Measurements from ENCODE around the gene GALNT7. TPM values are rescaled to one million over a fixed set of nuclear protein-coding genes. Genes with fewer than 3 reads are reported as not detected.
"Not testable (repeated sequence)": the region's sequence is repeated elsewhere in the genome, so short reads cannot be mapped to it uniquely, and the experiment has no call there.

The GALNT7 gene, protein sequence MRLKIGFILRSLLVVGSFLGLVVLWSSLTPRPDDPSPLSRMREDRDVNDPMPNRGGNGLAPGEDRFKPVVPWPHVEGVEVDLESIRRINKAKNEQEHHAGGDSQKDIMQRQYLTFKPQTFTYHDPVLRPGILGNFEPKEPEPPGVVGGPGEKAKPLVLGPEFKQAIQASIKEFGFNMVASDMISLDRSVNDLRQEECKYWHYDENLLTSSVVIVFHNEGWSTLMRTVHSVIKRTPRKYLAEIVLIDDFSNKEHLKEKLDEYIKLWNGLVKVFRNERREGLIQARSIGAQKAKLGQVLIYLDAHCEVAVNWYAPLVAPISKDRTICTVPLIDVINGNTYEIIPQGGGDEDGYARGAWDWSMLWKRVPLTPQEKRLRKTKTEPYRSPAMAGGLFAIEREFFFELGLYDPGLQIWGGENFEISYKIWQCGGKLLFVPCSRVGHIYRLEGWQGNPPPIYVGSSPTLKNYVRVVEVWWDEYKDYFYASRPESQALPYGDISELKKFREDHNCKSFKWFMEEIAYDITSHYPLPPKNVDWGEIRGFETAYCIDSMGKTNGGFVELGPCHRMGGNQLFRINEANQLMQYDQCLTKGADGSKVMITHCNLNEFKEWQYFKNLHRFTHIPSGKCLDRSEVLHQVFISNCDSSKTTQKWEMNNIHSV
- 10 to 100 TPM in 1 of 2 experiments, 1 to 10 TPM in 1; 8.5 to 11.1 TPM for total RNA-seq

DNA sequence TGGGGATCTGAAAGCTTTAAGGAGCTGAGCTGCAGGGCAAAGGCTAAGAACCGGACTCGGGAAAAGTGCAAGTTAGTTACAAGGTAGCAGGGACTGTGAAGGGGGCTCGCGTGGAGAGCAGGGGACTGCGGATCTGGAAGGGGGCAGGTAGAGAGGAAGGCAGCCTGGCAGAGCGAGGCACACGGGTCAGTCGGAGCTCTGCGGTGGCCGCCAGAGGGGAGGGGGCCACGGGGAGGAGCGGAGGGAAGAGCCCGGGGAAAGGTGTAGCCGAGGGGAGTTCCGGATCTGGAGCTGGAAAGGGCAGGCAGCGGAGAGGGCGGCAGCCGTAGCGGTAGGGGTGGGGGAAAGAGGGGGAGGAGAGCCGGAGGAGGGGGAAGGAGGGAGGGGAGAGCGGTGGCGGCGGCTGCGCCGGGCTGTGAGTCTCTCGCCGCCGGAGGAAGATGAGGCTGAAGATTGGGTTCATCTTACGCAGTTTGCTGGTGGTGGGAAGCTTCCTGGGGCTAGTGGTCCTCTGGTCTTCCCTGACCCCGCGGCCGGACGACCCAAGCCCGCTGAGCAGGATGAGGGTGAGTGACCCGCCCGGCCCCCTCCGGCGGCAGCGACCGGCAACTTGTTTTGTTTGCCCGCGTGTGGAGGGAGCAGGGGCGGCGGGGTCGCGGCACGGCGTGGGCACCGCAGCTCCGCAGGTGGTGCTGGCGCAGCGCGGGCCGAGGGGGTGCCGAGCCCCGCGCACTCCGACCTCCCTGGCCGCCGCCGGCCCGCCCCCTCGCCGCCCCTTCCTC is at the start of gene GALNT7:
TSS of gene GALNT7 (plus strand) at position 416 of the 782 bp plus-strand sequence. CDS start at position 441, 25 bp downstream.
- Mint-ChIP-seq H3K4me3 (peak within 1 kb of the TSS; percentile 94), H3K36me3 (ENCODE audit: low read depth) (peaks cover 2% of the 10 kb centered on the region), H3K9me3 (no peaks in the 10 kb centered on the region), H3K27me3 (ENCODE audit: low read depth) (no peaks in the 10 kb centered on the region), H3K4me1 (ENCODE audit: low read depth) (peaks cover 38% of the 10 kb centered on the region), H3K27ac (peak within 1 kb of the TSS; percentile 83)
- peak; percentile 70 for DNase-seq
- CTCF ChIA-PET: interaction anchor here (1.1 to 1.5 kb wide), 7 partner anchors 8 to 155 kb away, joined by 3 to 11 read pairs (median 3); no protein-coding TSS in a partner anchor
- intact Hi-C loops (cut with micrococcal nuclease): loop anchor here (1.0 to 5.0 kb wide), 6 partner anchors 9 to 1114 kb away; partner anchors contain the start of genes CEP44, FBXO8, HMGB2 and SAP30

DNA sequence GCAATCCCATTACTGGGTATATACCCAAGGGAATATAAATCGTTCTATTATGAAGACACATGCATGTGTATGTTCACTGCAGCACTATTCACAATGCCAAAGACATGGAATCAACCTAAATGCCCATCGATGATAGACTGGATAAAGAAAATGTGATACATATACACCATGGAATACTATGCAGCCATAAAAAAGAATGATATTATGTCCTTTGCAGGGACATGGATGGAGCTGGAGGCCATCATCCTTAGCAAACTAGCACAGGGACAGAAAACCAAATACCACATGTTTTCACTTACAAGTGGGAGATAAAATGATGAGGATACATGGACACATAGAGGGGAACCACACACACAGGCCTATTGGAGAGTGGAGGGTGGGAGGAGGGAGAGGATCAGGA is 49.8 kb upstream of the GALNT7 start:
- H3K4me3 Mint-ChIP-seq; DNase-seq; H3K27me3 Mint-ChIP-seq (ENCODE audit: low read depth); H3K27ac Mint-ChIP-seq; H3K36me3 Mint-ChIP-seq (ENCODE audit: low read depth); CTCF ChIA-PET; intact Hi-C loops (cut with micrococcal nuclease); H3K9me3 Mint-ChIP-seq: not testable (repeated sequence)
- peaks cover 11% of the 10 kb centered on the region for H3K4me1 Mint-ChIP-seq (ENCODE audit: low read depth)

DNA sequence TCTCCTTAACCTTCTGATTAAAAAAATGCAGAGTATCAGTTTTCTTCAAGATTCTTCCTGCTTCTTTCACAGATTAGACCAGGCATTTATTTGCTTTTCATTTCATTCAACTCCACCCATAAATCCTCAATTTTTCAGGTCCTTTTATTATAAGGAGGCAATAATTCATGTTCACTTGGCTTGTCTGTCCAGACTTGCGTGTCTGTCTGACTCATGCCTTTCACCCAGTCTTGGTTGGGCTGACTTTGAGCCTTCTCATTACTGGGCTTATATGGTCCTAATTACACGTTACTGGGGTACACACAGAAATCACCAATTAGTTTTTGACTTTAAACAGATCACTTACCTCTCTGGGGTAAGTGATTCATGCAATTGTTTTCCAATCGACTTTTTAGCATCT is 48.8 kb upstream of the GALNT7 start:
- Mint-ChIP-seq H3K27me3 (ENCODE audit: low read depth) (no peaks in the 10 kb centered on the region), H3K4me1 (ENCODE audit: low read depth) (peaks cover 11% of the 10 kb centered on the region), H3K27ac (no peak overlapping the region), H3K36me3 (ENCODE audit: low read depth) (no peaks in the 10 kb centered on the region), H3K4me3 (no peak overlapping the region), H3K9me3 (peaks cover 2% of the 10 kb centered on the region)
- no peak for DNase-seq
- intact Hi-C loops (cut with micrococcal nuclease): no loop called here
- CTCF ChIA-PET: no interaction called here

DNA sequence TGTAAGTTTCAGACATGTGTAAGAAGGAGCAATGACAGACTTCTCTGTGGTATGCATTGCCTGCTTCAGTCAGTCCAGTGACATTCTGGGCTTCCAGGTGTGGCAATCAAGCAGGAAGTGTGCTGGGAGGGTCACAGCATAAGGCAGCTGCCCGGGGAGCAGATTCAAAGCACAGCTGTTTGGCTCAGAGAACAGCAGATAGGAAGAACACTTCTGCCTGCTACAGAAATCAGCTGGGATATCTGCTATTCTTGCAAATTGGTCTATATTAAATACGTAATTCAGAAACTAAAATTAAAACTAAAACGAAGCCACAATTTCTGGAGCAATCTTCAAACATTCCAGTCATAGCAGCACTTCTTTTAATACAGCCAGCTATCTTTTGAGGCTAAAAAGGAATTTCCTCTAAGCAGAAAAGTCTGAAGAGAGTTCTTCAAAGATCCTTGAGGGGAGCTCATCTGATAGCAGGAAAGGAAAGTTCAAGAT is 47.5 kb upstream of the GALNT7 start:
- peaks cover 11% of the 10 kb centered on the region for H3K4me1 Mint-ChIP-seq (ENCODE audit: low read depth)
- H3K27ac Mint-ChIP-seq: no peak overlapping the region
- H3K36me3 Mint-ChIP-seq (ENCODE audit: low read depth): no peaks in the 10 kb centered on the region
- H3K27me3 Mint-ChIP-seq (ENCODE audit: low read depth): no peaks in the 10 kb centered on the region
- peaks cover 2% of the 10 kb centered on the region for H3K9me3 Mint-ChIP-seq
- peak; percentile 18 for DNase-seq
- intact Hi-C loops (cut with micrococcal nuclease): no loop called here
- H3K4me3 Mint-ChIP-seq: no peak overlapping the region
- CTCF ChIA-PET: interaction anchor here (0.6 kb wide), 2 partner anchors 46 to 47 kb away, joined by 3 to 5 read pairs; no protein-coding TSS in a partner anchor

DNA sequence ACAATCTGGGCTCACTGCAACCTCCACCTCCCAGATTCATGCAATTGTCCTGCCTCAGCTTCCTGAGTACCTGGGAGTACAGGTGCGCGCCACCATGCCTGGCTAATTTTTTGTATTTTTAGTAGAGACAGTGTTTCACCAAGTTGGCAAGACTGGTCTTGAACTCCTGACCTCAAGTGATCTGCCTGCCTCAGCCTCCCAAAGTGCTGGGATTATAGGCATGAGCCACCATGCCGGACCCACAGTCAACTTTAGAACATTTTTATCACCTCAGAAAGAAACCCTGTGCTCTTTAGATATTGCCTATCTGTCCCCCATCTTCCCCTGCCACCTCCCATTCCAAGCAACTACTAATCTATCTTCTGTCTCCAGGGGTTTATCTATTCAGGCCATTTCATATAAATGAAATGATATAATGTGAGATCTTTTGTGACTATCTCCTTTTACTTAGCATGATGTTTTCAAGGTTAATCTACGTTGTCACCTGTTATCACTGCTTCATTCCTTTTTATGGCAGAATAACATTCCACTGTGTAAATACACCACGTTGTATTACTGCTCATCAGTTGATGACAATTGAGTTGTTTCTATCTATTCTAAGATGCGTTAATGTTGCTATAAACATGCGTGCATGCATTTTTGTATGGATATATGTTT is 44.3 kb upstream of the GALNT7 start:
- intact Hi-C loops (cut with micrococcal nuclease): no loop called here
- H3K4me3 Mint-ChIP-seq: no peak overlapping the region
- no peaks in the 10 kb centered on the region for H3K27me3 Mint-ChIP-seq (ENCODE audit: low read depth)
- no peak for DNase-seq
- H3K36me3 Mint-ChIP-seq (ENCODE audit: low read depth): no peaks in the 10 kb centered on the region
- no peak overlapping the region for H3K27ac Mint-ChIP-seq
- H3K9me3 Mint-ChIP-seq: no peaks in the 10 kb centered on the region
- CTCF ChIA-PET: no interaction called here
- H3K4me1 Mint-ChIP-seq (ENCODE audit: low read depth): peaks cover 7% of the 10 kb centered on the region

DNA sequence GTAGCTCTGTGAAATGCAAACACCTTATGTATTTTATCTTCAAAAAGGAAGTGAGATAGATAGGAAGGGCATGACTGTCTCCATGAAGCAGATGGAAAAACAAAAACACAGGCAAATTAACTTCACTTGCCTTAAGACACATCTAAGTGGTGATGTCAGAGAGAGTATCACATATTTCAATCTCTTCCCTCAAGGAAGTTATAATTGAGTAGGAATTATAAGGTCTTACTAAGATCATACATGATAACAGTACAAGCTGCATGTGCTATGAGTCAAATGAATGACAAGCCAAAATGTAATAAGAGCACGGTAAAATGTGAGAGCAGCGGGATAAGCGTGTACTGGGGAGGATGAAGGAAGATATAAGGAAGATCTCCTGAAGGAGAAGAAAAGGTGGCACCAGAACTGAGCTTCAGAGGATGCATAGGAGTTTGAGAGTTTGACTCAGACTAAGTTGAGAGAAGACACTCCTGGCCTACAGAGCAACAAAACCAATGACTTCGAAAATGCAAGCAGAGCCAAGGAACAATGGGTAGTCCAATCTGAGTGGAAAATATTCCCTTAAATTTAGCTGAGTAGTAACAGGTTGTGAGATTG is 43.3 kb upstream of the GALNT7 start:
- DNase-seq: no peak
- H3K4me1 Mint-ChIP-seq (ENCODE audit: low read depth): peaks cover 7% of the 10 kb centered on the region
- no peaks in the 10 kb centered on the region for H3K9me3 Mint-ChIP-seq
- no peaks in the 10 kb centered on the region for H3K36me3 Mint-ChIP-seq (ENCODE audit: low read depth)
- CTCF ChIA-PET: interaction anchor here (0.6 kb wide), 1 partner anchor 16 kb away, joined by 3 read pairs; no protein-coding TSS in a partner anchor
- no peaks in the 10 kb centered on the region for H3K27me3 Mint-ChIP-seq (ENCODE audit: low read depth)
- H3K27ac Mint-ChIP-seq: no peak overlapping the region
- H3K4me3 Mint-ChIP-seq: no peak overlapping the region
- intact Hi-C loops (cut with micrococcal nuclease): no loop called here

DNA sequence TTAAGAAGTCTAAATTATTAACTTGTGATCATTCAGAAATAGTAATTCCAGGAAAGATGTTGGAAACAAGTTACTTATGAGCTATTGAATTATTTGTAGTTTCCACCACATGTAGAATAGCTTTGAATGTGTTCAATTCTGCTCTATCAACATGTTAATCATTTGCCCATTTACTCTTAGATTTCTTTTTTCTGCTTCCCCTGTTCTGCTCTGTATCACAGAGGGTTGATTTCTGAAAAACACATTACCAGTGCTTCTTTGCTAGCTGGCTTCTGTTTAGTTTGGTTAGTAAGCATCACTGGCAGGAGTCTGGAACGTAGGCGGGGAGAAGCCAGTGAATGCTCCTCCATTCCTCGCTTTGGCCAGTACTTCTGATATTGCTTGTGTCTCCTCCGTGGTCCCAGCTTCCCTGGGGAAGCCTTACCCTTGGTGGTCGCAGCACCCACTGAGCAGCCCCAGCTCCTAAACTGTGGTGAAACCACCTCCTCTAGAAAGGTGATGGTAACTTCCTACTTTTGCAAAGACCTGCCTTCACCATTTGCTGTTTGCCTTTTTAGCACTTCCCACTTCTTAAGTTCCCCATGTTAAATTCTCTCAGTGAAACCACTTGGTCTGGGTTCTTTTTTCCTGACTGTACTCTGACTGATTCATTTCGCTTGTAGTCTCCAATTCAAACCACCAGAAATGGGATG is 40.3 kb upstream of the GALNT7 start:
- Mint-ChIP-seq H3K27ac (no peak overlapping the region), H3K36me3 (ENCODE audit: low read depth) (no peaks in the 10 kb centered on the region), H3K4me3 (no peak overlapping the region), H3K9me3 (no peaks in the 10 kb centered on the region), H3K27me3 (ENCODE audit: low read depth) (peaks cover 3% of the 10 kb centered on the region), H3K4me1 (ENCODE audit: low read depth) (peaks cover under 1% of the 10 kb centered on the region)
- no peak for DNase-seq
- intact Hi-C loops (cut with micrococcal nuclease): no loop called here
- CTCF ChIA-PET: interaction anchor here (0.6 kb wide), 1 partner anchor 592 kb away, joined by 6 read pairs; no protein-coding TSS in a partner anchor

DNA sequence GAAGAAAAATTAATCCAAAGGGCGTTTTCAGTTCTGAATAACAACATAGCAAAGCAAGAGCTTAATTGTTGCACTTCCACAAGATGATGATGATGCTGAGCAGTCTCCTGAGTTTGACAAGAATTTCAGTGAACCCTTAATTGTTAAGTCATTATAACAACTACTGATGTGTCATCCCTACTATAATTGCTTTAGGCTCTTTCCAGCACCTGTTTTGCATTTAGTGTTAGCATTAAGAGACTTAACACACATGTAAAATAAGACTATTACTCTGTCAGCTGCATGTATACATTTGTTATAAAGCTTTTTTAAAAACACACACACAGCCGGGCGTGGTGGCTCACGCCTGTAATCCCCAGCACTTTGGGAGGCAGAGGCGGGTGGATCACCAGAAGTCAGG is 37.9 kb upstream of the GALNT7 start:
- no peak overlapping the region for H3K4me3 Mint-ChIP-seq
- peaks cover 5% of the 10 kb centered on the region for H3K27me3 Mint-ChIP-seq (ENCODE audit: low read depth)
- intact Hi-C loops (cut with micrococcal nuclease): no loop called here
- no peak overlapping the region for H3K27ac Mint-ChIP-seq
- peaks cover 2% of the 10 kb centered on the region for H3K4me1 Mint-ChIP-seq (ENCODE audit: low read depth)
- no peaks in the 10 kb centered on the region for H3K9me3 Mint-ChIP-seq
- no peak for DNase-seq
- CTCF ChIA-PET: no interaction called here
- H3K36me3 Mint-ChIP-seq (ENCODE audit: low read depth): no peaks in the 10 kb centered on the region

DNA sequence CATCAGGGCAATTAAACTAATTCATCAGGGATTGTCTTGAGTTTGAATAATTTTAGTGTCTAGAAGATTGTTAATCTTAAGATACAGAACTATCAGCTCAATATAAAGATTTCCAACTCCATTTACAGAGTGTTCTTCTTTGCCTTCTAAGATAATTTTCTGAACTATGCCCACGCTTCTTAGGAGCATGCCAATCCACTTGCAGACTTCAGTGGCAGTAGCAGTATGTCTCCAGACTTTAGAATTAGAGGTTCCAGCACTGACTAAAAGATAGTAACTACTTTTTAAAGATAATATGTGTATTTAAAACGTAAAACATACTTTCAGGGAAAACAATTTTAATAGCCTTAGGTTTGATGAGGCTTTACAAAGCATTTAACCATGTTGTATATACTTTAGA is 34.2 kb upstream of the GALNT7 start:
- Mint-ChIP-seq H3K4me3 (no peak overlapping the region), H3K4me1 (ENCODE audit: low read depth) (peaks cover 2% of the 10 kb centered on the region), H3K27me3 (ENCODE audit: low read depth) (peaks cover 6% of the 10 kb centered on the region), H3K36me3 (ENCODE audit: low read depth) (no peaks in the 10 kb centered on the region), H3K9me3 (no peaks in the 10 kb centered on the region), H3K27ac (no peak overlapping the region)
- CTCF ChIA-PET: no interaction called here
- intact Hi-C loops (cut with micrococcal nuclease): no loop called here
- DNase-seq: no peak

DNA sequence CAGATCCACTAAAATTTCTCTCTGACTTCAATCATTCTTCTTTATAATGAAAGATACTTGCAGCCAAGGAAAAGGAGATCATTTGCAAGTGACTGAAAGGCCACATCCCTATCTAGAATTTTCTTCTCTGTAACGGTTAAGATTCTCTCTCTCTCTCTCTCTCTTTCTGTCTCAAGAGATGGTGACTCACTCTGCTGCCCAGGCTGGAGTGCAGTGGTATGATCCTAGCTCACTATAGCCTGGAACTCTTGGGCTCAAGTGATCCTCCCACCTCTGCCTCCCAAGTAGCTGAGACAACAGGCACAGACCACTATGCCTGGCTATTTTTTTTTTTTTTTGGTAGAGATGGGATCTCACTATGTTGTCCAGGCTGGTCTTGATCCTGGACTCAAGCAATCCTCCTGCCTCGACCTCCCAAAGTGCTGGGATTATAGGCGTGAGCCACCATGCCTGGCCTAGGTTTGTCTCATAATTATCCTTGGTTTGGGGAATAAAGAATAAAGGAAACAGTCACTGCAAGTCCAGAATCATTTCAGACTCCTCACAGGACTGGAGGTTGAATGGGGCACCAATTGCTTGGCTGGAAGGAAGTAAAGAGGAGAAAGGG is 33.3 kb upstream of the GALNT7 start:
- CTCF ChIA-PET: no interaction called here
- peaks cover 6% of the 10 kb centered on the region for H3K27me3 Mint-ChIP-seq (ENCODE audit: low read depth)
- no peak for DNase-seq
- no peak overlapping the region for H3K27ac Mint-ChIP-seq
- peaks cover 2% of the 10 kb centered on the region for H3K4me1 Mint-ChIP-seq (ENCODE audit: low read depth)
- no peaks in the 10 kb centered on the region for H3K9me3 Mint-ChIP-seq
- H3K4me3 Mint-ChIP-seq: no peak overlapping the region
- intact Hi-C loops (cut with micrococcal nuclease): no loop called here
- no peaks in the 10 kb centered on the region for H3K36me3 Mint-ChIP-seq (ENCODE audit: low read depth)

DNA sequence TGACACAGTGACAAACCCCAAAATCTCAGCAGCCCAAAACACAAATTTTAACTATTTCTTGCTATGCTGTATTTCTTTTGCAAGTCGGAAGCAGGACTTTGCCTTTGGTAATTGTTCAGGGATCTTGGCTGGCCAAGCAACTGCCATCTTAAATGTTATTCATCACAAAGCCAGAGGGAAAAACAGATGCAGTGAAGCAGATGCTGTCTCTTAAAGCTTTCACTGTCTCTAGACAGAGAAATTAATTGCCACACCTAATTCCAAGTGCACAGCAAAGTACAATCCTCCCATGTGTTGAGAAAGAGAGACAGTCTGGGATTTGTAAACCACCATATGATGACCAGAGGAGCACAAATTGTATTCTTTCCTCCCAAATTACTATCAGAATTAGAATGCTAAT is 30.0 kb upstream of the GALNT7 start:
- Mint-ChIP-seq H3K27me3 (ENCODE audit: low read depth) (peaks cover 3% of the 10 kb centered on the region), H3K4me3 (no peak overlapping the region), H3K9me3 (no peaks in the 10 kb centered on the region), H3K4me1 (ENCODE audit: low read depth) (no peaks in the 10 kb centered on the region), H3K36me3 (ENCODE audit: low read depth) (no peaks in the 10 kb centered on the region), H3K27ac (no peak overlapping the region)
- intact Hi-C loops (cut with micrococcal nuclease): no loop called here
- CTCF ChIA-PET: no interaction called here
- DNase-seq: no peak
